Gastrocnemius medialis (tissue), 4 donors: ENCODE data around the gene PPP1R14C. TPM values are rescaled to one million over a fixed set of nuclear protein-coding genes. Genes with fewer than 3 reads are reported as not detected.

ENCODE experiments used
- ATAC-seq, 2 donors: fragments of 150-250 bp; one replicate each; pipeline ENCODE4 v1.9.1; 2016
- DNase-seq, 2 donors: peaks; one replicate each; pipeline ENCODE4 v3.0.0-alpha.2; 2019
- H3K27ac ChIP-seq, 4 donors: fragments of 200-600 bp; sonication (generic); 1 replicate in 1 of 4; 2 replicates in 3 of 4; pipeline ENCODE4 v1.5.1; 2016 to 2018; ENCODE audit warnings: mild to moderate bottlenecking in 2 of 4, moderate library complexity in 1 of 4
- H3K27me3 ChIP-seq, 3 donors: fragments of 200-600 bp; sonication (generic) in 2 of 3; 1 replicate in 1 of 3; 2 replicates in 2 of 3; pipeline versions ENCODE4 v1.5.1 to v1.6.0; 2016 to 2019; ENCODE audit warnings: mild to moderate bottlenecking in 1 of 3, moderate library complexity in 1 of 3
- H3K36me3 ChIP-seq, 2 donors: fragments of 200-600 bp; sonication (generic) in 1 of 2; one replicate each; pipeline ENCODE4 v1.5.1; 2017 to 2018
- H3K4me1 ChIP-seq, 2 donors: fragments of 200-600 bp; sonication (generic) in 1 of 2; one replicate each; pipeline ENCODE4 v1.5.1; 2016 to 2017; ENCODE audit warnings: mild to moderate bottlenecking in 2 of 2
- H3K4me3 ChIP-seq, 4 donors: fragments of 200-600 bp; sonication (generic) in 3 of 4; 1 replicate in 1 of 4; 2 replicates in 3 of 4; pipeline ENCODE4 v1.5.1; 2016 to 2019; ENCODE audit warnings: mild to moderate bottlenecking in 2 of 4
- H3K9me3 ChIP-seq, 3 donors: fragments of 200-600 bp; sonication (generic) in 2 of 3; 1 replicate in 1 of 3; 2 replicates in 2 of 3; pipeline ENCODE4 v1.5.1; 2016 to 2019
- POLR2A ChIP-seq, 2 donors: fragments of 450-650 bp; IDR thresholded peaks; one replicate each; pipeline ENCODE4 v1.6.1; 2017; ENCODE audit warnings: antibody characterized with exemption in 2 of 2, mild to moderate bottlenecking in 2 of 2, moderate library complexity in 2 of 2
- in situ Hi-C, 4 donors: fragments of 200-750 bp; cut with MboI; loops; one replicate each; pipeline versions ENCODE4 v1.15.0 to v1.8.0; 2017; ENCODE audit warnings: low sequenced_read_pairs in 4 of 4
- intact Hi-C: fragments of 100-400 bp; cut with DNase I; formaldehyde crosslinking; loops from one replicate; pipeline ENCODE4 v1.15.1; 2023; ENCODE audit warnings: low total_unique reads
- total RNA-seq, 4 donors: library from RNA; depleted of rRNA; stranded (reverse); fragments of >200 nt; gene quantifications; one replicate each; pipeline versions ENCODE4 v1.1.0 to v1.2.3, GENCODE V29; 2016
- TF ChIP-seq, protein P1 (sequence below), 5 experiments: fragments of 450-650 bp in 3 of 5; fragments of 200-600 bp in 2 of 5; sonication (generic) in 2 of 5; IDR thresholded peaks in 4 of 5; conservative IDR thresholded peaks in 1 of 5; 1 replicate in 4 of 5; 2 replicates in 1 of 5; pipeline ENCODE4 v1.5.1; 2016 to 2019; ENCODE audit warnings: antibody characterized with exemption in 5 of 5, mild to moderate bottlenecking in 3 of 5, moderate library complexity in 3 of 5

The PPP1R14C gene
- total RNA-seq, 4 donors from 2014 or later, result 14.9 to 37.0 (median 21.7) TPM

DNA sequence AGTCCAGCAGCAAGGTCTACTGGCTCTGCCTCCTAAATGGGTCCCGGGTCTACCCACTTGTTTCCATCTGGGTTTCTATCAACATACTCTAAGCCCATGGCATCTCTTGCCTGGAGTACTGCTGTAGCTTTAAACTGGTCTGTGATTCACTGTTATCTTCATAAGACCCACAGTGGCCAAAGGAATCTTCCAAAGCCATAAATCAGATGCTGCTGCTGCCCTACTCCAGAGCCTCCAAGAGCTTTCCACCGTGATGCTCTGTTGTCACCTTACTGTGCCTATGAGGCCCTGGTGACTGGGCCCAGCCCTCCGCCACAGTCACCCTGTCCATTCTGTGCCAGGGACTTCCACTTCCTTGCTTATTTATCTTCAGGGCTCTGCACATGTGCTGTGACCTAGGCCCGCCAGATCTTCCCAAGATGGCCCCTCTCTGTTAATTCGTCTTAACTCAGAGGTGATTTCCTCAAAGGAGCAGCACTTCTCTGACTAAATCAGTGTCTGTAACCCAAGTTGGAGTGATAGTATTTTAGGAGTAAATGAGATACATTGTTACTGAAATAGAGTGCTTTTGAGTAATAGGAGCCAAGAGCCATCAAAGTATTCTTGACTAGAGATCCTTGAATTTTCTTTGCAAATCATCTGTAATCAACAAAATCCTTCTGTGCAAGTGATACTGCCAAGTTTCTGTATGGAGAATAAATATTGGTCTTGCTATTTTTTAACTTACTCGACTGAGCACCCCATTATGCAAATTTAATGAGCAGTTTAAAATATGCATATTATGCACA, 102.5 kb downstream of the PPP1R14C start:
- in situ Hi-C loops (no loop called here), intact Hi-C loops (no loop called here)
- Histone ChIP-seq H3K9me3 (no peaks in the 10 kb centered on the region), H3K27me3 (no peaks in the 10 kb centered on the region), H3K4me1 (peaks cover 11 to 17% of the 10 kb centered on the region in 2 donors), H3K4me3 (no peak overlapping the region), H3K27ac (no peak overlapping the region), H3K36me3 (no peaks in the 10 kb centered on the region)
- TF ChIP-seq, protein P1, sequence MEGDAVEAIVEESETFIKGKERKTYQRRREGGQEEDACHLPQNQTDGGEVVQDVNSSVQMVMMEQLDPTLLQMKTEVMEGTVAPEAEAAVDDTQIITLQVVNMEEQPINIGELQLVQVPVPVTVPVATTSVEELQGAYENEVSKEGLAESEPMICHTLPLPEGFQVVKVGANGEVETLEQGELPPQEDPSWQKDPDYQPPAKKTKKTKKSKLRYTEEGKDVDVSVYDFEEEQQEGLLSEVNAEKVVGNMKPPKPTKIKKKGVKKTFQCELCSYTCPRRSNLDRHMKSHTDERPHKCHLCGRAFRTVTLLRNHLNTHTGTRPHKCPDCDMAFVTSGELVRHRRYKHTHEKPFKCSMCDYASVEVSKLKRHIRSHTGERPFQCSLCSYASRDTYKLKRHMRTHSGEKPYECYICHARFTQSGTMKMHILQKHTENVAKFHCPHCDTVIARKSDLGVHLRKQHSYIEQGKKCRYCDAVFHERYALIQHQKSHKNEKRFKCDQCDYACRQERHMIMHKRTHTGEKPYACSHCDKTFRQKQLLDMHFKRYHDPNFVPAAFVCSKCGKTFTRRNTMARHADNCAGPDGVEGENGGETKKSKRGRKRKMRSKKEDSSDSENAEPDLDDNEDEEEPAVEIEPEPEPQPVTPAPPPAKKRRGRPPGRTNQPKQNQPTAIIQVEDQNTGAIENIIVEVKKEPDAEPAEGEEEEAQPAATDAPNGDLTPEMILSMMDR (IDR thresholded peaks at IDR 0.05 in 4 of 5, conservative IDR thresholded peaks at IDR 0.05 in 1 of 5), result no peak
- DNase-seq (no peak), ATAC-seq (no peak)

- no peaks in the 10 kb centered on the region for H3K9me3 ChIP-seq
- H3K4me1 ChIP-seq, result peaks cover 33 to 40% of the 10 kb centered on the region in 2 donors
- H3K27me3 ChIP-seq, result no peaks in the 10 kb centered on the region
- H3K27ac ChIP-seq, result no peak overlapping the region
- DNase-seq (no peak), ATAC-seq (no peak)
- intact Hi-C loops, result no loop called here
- no peaks in the 10 kb centered on the region for H3K36me3 ChIP-seq
- H3K4me3 ChIP-seq, result no peak overlapping the region
- in situ Hi-C loops, result no loop called here
- no peak for TF ChIP-seq POLR2A (IDR thresholded peaks at IDR 0.05)
- TF ChIP-seq, protein P1 (IDR thresholded peaks at IDR 0.05 in 4 of 5, conservative IDR thresholded peaks at IDR 0.05 in 1 of 5), result no peak
Observed at GRCh38 chr6:150247803-150248202, 105.0 kb downstream of the PPP1R14C start.

- Histone ChIP-seq H3K4me1 (peaks cover 38 to 45% of the 10 kb centered on the region in 2 donors), H3K27ac (no peak overlapping the region), H3K9me3 (no peaks in the 10 kb centered on the region), H3K4me3 (no peak overlapping the region), H3K27me3 (no peaks in the 10 kb centered on the region), H3K36me3 (no peaks in the 10 kb centered on the region)
- no peak for TF ChIP-seq POLR2A (IDR thresholded peaks at IDR 0.05)
- TF ChIP-seq, protein P1 (IDR thresholded peaks at IDR 0.05 in 4 of 5, conservative IDR thresholded peaks at IDR 0.05 in 1 of 5), result no peak
- intact Hi-C loops, result no loop called here
- DNase-seq (no peak), ATAC-seq (no peak)
- in situ Hi-C loops, result no loop called here
Observed at GRCh38 chr6:150248300-150248699, 105.5 kb downstream of the PPP1R14C start.

DNA sequence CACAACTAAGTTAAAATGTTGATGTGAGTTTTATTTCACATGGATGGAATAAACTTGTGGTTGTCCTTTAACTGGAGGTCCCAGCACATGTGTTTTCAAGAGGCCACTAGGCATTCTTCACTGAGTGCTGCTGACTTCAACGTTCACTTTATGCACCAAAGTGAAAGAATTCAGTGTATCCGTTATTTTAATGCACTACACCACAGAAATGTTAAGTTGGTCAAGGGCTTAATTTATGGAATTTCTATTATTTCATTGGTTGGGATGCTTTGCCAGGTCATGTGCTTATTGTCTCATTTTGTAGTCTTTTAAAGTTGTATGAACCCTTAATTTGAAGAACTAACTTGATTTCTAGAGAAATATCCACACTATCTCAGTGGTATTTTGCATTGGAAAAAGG, 106.4 kb downstream of the PPP1R14C start:
- no peaks in the 10 kb centered on the region for H3K9me3 ChIP-seq
- H3K4me1 ChIP-seq, result peaks cover 47 to 55% of the 10 kb centered on the region in 2 donors
- DNase-seq, result no peak
- H3K4me3 ChIP-seq, result no peak overlapping the region
- no peak for ATAC-seq
- intact Hi-C loops (no loop called here), in situ Hi-C loops (no loop called here)
- TF ChIP-seq, protein P1 (IDR thresholded peaks at IDR 0.05 in 4 of 5, conservative IDR thresholded peaks at IDR 0.05 in 1 of 5), result no peak
- no peak for TF ChIP-seq POLR2A (IDR thresholded peaks at IDR 0.05)
- H3K27me3 ChIP-seq, result no peaks in the 10 kb centered on the region
- H3K27ac ChIP-seq, result peak overlapping the region; percentile 79 to 89 (median 84)
- no peaks in the 10 kb centered on the region for H3K36me3 ChIP-seq
